DOHH2 (cell line): ENCODE results near the gene MST1R.

Experiments used
- H3F3A ChIP-seq: fragments of 200-600 bp; sonication (generic), shearing (Covaris generic); 2 replicates; pipeline ENCODE4 v1.6.0; 2016; ENCODE audit warnings: antibody characterized with exemption, mild to moderate bottlenecking; ENCODE audit not compliant: control insufficient read depth, insufficient read depth
- H3K27ac ChIP-seq: fragments of 200-600 bp; sonication (generic); 2 replicates; pipeline ENCODE4 v1.5.1; 2014; ENCODE audit warnings: low read depth, mild to moderate bottlenecking, low read length, moderate library complexity
- H3K27me3 ChIP-seq: fragments of 200-600 bp; sonication (generic); 2 replicates; pipeline ENCODE4 v1.6.1; 2014; ENCODE audit warnings: mild to moderate bottlenecking, low read length, mixed read lengths; ENCODE audit not compliant: control insufficient read depth
- H3K36me3 ChIP-seq: fragments of 200-600 bp; sonication (generic); 2 replicates; pipeline ENCODE4 v1.6.1; 2014; ENCODE audit warnings: mild to moderate bottlenecking, low read length, moderate library complexity, mixed read lengths; ENCODE audit not compliant: control insufficient read depth
- H3K4me1 ChIP-seq: fragments of 200-600 bp; sonication (generic); 2 replicates; pipeline ENCODE4 v1.6.1; 2014; ENCODE audit warnings: mild to moderate bottlenecking, low read length, mixed read lengths; ENCODE audit not compliant: control insufficient read depth
- H3K4me2 ChIP-seq: fragments of 200-600 bp; sonication (generic); 2 replicates; pipeline ENCODE4 v1.6.0; 2014; ENCODE audit warnings: mild to moderate bottlenecking, low read length, moderate library complexity
- H3K4me3 ChIP-seq: fragments of 200-600 bp; sonication (generic); 2 replicates; pipeline ENCODE4 v1.5.1; 2014; ENCODE audit warnings: mild to moderate bottlenecking, low read length, mixed read lengths
- H3K79me2 ChIP-seq: fragments of 200-600 bp; sonication (generic); 2 replicates; pipeline ENCODE4 v1.6.1; 2014; ENCODE audit warnings: mild to moderate bottlenecking, low read length, mixed read lengths; ENCODE audit not compliant: control insufficient read depth
- H3K9me2 ChIP-seq: fragments of 200-600 bp; sonication (generic); replicated peaks from 2 replicates; pipeline ENCODE4 v1.6.1; 2014; ENCODE audit warnings: mild to moderate bottlenecking, low read length, mixed read lengths; ENCODE audit not compliant: control insufficient read depth
- H3K9me3 ChIP-seq: fragments of 200-600 bp; sonication (generic); 2 replicates; pipeline ENCODE4 v1.6.1; 2014; ENCODE audit warnings: antibody characterized with exemption, low read length, mixed read lengths; ENCODE audit not compliant: control insufficient read depth, insufficient read depth
- H4K20me1 ChIP-seq: fragments of 200-600 bp; sonication (generic); 2 replicates; pipeline ENCODE4 v1.6.0; 2014; ENCODE audit warnings: low read depth, mild to moderate bottlenecking, antibody characterized with exemption, low read length, moderate library complexity; ENCODE audit not compliant: control insufficient read depth, insufficient read depth
- CTCF ChIP-seq: fragments of 200-600 bp; sonication (generic); IDR thresholded peaks from one replicate; pipeline ENCODE4 v1.5.1; 2014; ENCODE audit warnings: antibody characterized with exemption, mild to moderate bottlenecking, low read depth, low read length; ENCODE audit not compliant: poor library complexity, severe bottlenecking
- EZH2phosphoT487 ChIP-seq: fragments of 200-600 bp; sonication (generic); IDR thresholded peaks from 2 replicates; pipeline ENCODE4 v1.6.1; 2017; ENCODE audit warnings: borderline replicate concordance, mild to moderate bottlenecking, antibody characterized with exemption, low read length, moderate library complexity, mixed read lengths

Gene MST1R

GRCh38 chr3:49841126-49841696, 62.5 kb downstream of the MST1R start:
- TF ChIP-seq CTCF (peak; percentile 91), EZH2phosphoT487 (no peak)
- Histone ChIP-seq H3K4me1 (peaks cover 15% of the 10 kb centered on the region), H3F3A (no peaks in the 10 kb centered on the region), H3K27ac (no peak overlapping the region), H3K79me2 (no peaks in the 10 kb centered on the region), H4K20me1 (no peaks in the 10 kb centered on the region), H3K9me3 (no peaks in the 10 kb centered on the region), H3K9me2 (no peaks in the 10 kb centered on the region), H3K4me3 (no peak overlapping the region), H3K36me3 (peaks cover 85% of the 10 kb centered on the region), H3K4me2 (no peak overlapping the region), H3K27me3 (no peaks in the 10 kb centered on the region)

GRCh38 chr3:49840388-49840787, 63.3 kb downstream of the MST1R start:
- no peaks in the 10 kb centered on the region for H3K79me2 ChIP-seq
- H3K9me3 ChIP-seq: no peaks in the 10 kb centered on the region
- no peaks in the 10 kb centered on the region for H4K20me1 ChIP-seq
- H3K27me3 ChIP-seq: no peaks in the 10 kb centered on the region
- H3K36me3 ChIP-seq: peaks cover 78% of the 10 kb centered on the region
- H3K27ac ChIP-seq: no peak overlapping the region
- H3K4me1 ChIP-seq: peaks cover 15% of the 10 kb centered on the region
- H3K4me2 ChIP-seq: no peak overlapping the region
- H3K9me2 ChIP-seq: no peaks in the 10 kb centered on the region
- no peak for TF ChIP-seq CTCF
- no peak for TF ChIP-seq EZH2phosphoT487
- no peak overlapping the region for H3K4me3 ChIP-seq
- no peaks in the 10 kb centered on the region for H3F3A ChIP-seq

- Histone ChIP-seq H3K4me3 (no peak overlapping the region), H3K79me2 (no peaks in the 10 kb centered on the region), H3K27ac (no peak overlapping the region), H3K9me3 (no peaks in the 10 kb centered on the region), H3K4me2 (no peak overlapping the region), H3K36me3 (peaks cover 71% of the 10 kb centered on the region), H4K20me1 (no peaks in the 10 kb centered on the region), H3K4me1 (peaks cover 15% of the 10 kb centered on the region), H3K9me2 (no peaks in the 10 kb centered on the region), H3K27me3 (no peaks in the 10 kb centered on the region), H3F3A (no peaks in the 10 kb centered on the region)
- peak; percentile 93 for TF ChIP-seq CTCF
- TF ChIP-seq EZH2phosphoT487: no peak
Observed at GRCh38 chr3:49839193-49839809, 64.4 kb downstream of the MST1R start.
